Stimulated activated memory B cell treated with anti-CD40 and anti-IgM and Interleukin-4, amounts not matched to agents 10 μg/mL and 1 μg/mL and 100 μg/mL, for 72 hours (primary cell): ENCODE measurements around the gene KRTAP10-7.
A peak's percentile ranks its signal among the peaks of the same experiment; 100 is the strongest.
"Not testable (repeated sequence)": the region's sequence is repeated elsewhere in the genome, so short reads cannot be mapped to it uniquely, and the experiment has no call there.

Source experiments
- ATAC-seq: fragments of 150-1000 bp; cut with Tn5 transposase; 2 replicates; pipeline ENCODE4 v1.10.0; 2021
- H3K27ac Mint-ChIP-seq: one replicate; pipeline ENCODE4 v1.8.0; 2022; ENCODE audit warnings: mild to moderate bottlenecking, mixed read lengths
- H3K27me3 Mint-ChIP-seq: one replicate; pipeline ENCODE4 v1.8.0; 2022; ENCODE audit warnings: mixed read lengths
- H3K36me3 Mint-ChIP-seq: one replicate; pipeline ENCODE4 v1.8.0; 2022; ENCODE audit warnings: mixed read lengths
- H3K4me1 Mint-ChIP-seq: one replicate; pipeline ENCODE4 v1.8.0; 2022; ENCODE audit warnings: mixed read lengths
- H3K4me3 Mint-ChIP-seq: one replicate; pipeline ENCODE4 v1.8.0; 2022; ENCODE audit warnings: mild to moderate bottlenecking, moderate library complexity, mixed read lengths
- H3K9me3 Mint-ChIP-seq: one replicate; pipeline ENCODE4 v1.8.0; 2022; ENCODE audit warnings: mixed read lengths

The KRTAP10-7 gene

GRCh38 chr21:44610157-44610843, 9.9 kb downstream of the KRTAP10-7 start:
- not testable (repeated sequence) for H3K4me3 Mint-ChIP-seq, H3K27ac Mint-ChIP-seq, ATAC-seq, H3K4me1 Mint-ChIP-seq
- peaks cover 43% of the 10 kb centered on the region for H3K27me3 Mint-ChIP-seq
- peaks cover 28% of the 10 kb centered on the region for H3K36me3 Mint-ChIP-seq
- H3K9me3 Mint-ChIP-seq: peaks cover 34% of the 10 kb centered on the region

GRCh38 chr21:44611551-44611950, 11.2 kb downstream of the KRTAP10-7 start:
- peaks cover 32% of the 10 kb centered on the region for H3K9me3 Mint-ChIP-seq
- H3K27me3 Mint-ChIP-seq: peaks cover 45% of the 10 kb centered on the region
- no peak overlapping the region for H3K27ac Mint-ChIP-seq
- ATAC-seq: no peak
- no peak overlapping the region for H3K4me3 Mint-ChIP-seq
- H3K36me3 Mint-ChIP-seq: peaks cover 28% of the 10 kb centered on the region
- H3K4me1 Mint-ChIP-seq: no peaks in the 10 kb centered on the region

- no peak within 1 kb of the TSS for H3K4me3 Mint-ChIP-seq
- no peak within 1 kb of the TSS for H3K27ac Mint-ChIP-seq
- no peaks in the 10 kb centered on the region for H3K4me1 Mint-ChIP-seq
- H3K27me3 Mint-ChIP-seq: peaks cover 42% of the 10 kb centered on the region
- no peak for ATAC-seq
- H3K9me3 Mint-ChIP-seq: peaks cover 31% of the 10 kb centered on the region
- H3K36me3 Mint-ChIP-seq: peaks cover 28% of the 10 kb centered on the region
Measured at GRCh38 chr21:44612029-44612486, 11.7 kb downstream of the KRTAP10-7 start, which contains the start of gene KRTAP10-8. KRTAP10-8 (plus strand) TSS chr21:44612079; CDS start chr21:44612101, 22 bp downstream.

GRCh38 chr21:44612669-44613229, 12.4 kb downstream of the KRTAP10-7 start:
- ATAC-seq: no peak
- Mint-ChIP-seq H3K9me3 (peaks cover 31% of the 10 kb centered on the region), H3K36me3 (peaks cover 28% of the 10 kb centered on the region), H3K4me3 (no peak overlapping the region), H3K27ac (no peak overlapping the region), H3K27me3 (peaks cover 41% of the 10 kb centered on the region), H3K4me1 (no peaks in the 10 kb centered on the region)

- no peak for ATAC-seq
- Mint-ChIP-seq H3K4me1 (peaks cover 5% of the 10 kb centered on the region), H3K9me3 (peaks cover 33% of the 10 kb centered on the region), H3K4me3 (no peak overlapping the region), H3K27me3 (peaks cover 41% of the 10 kb centered on the region), H3K27ac (peak overlapping the region; percentile 45), H3K36me3 (peaks cover 29% of the 10 kb centered on the region)
Measured at GRCh38 chr21:44613386-44614155, 13.2 kb downstream of the KRTAP10-7 start.

- H3K27ac Mint-ChIP-seq: peak overlapping the region; percentile 45
- H3K9me3 Mint-ChIP-seq: peaks cover 30% of the 10 kb centered on the region
- peaks cover 41% of the 10 kb centered on the region for H3K27me3 Mint-ChIP-seq
- ATAC-seq: no peak
- peaks cover 29% of the 10 kb centered on the region for H3K36me3 Mint-ChIP-seq
- no peak overlapping the region for H3K4me3 Mint-ChIP-seq
- H3K4me1 Mint-ChIP-seq: peaks cover 11% of the 10 kb centered on the region
Measured at GRCh38 chr21:44614161-44614631, 13.8 kb downstream of the KRTAP10-7 start.

GRCh38 chr21:44614961-44615391, 14.6 kb downstream of the KRTAP10-7 start:
- H3K27me3 Mint-ChIP-seq: peaks cover 41% of the 10 kb centered on the region
- H3K4me3 Mint-ChIP-seq: no peak overlapping the region
- H3K9me3 Mint-ChIP-seq: peaks cover 30% of the 10 kb centered on the region
- ATAC-seq: no peak
- peaks cover 14% of the 10 kb centered on the region for H3K4me1 Mint-ChIP-seq
- no peak overlapping the region for H3K27ac Mint-ChIP-seq
- peaks cover 30% of the 10 kb centered on the region for H3K36me3 Mint-ChIP-seq

GRCh38 chr21:44615466-44615865, 15.1 kb downstream of the KRTAP10-7 start:
- ATAC-seq: no peak
- no peak overlapping the region for H3K4me3 Mint-ChIP-seq
- H3K27ac Mint-ChIP-seq: no peak overlapping the region
- H3K36me3 Mint-ChIP-seq: peaks cover 34% of the 10 kb centered on the region
- peaks cover 41% of the 10 kb centered on the region for H3K27me3 Mint-ChIP-seq
- H3K4me1 Mint-ChIP-seq: peaks cover 14% of the 10 kb centered on the region
- peaks cover 32% of the 10 kb centered on the region for H3K9me3 Mint-ChIP-seq

- H3K9me3 Mint-ChIP-seq: peaks cover 33% of the 10 kb centered on the region
- peaks cover 39% of the 10 kb centered on the region for H3K36me3 Mint-ChIP-seq
- H3K4me1 Mint-ChIP-seq: peaks cover 14% of the 10 kb centered on the region
- H3K4me3 Mint-ChIP-seq: no peak overlapping the region
- H3K27ac Mint-ChIP-seq: no peak overlapping the region
- peaks cover 41% of the 10 kb centered on the region for H3K27me3 Mint-ChIP-seq
- ATAC-seq: no peak
Measured at GRCh38 chr21:44615911-44616590, 15.7 kb downstream of the KRTAP10-7 start.

GRCh38 chr21:44616591-44616926, 16.2 kb downstream of the KRTAP10-7 start:
- H3K4me1 Mint-ChIP-seq: peaks cover 14% of the 10 kb centered on the region
- H3K9me3 Mint-ChIP-seq: peaks cover 29% of the 10 kb centered on the region
- ATAC-seq: no peak
- peaks cover 41% of the 10 kb centered on the region for H3K27me3 Mint-ChIP-seq
- H3K4me3 Mint-ChIP-seq: no peak overlapping the region
- H3K27ac Mint-ChIP-seq: no peak overlapping the region
- peaks cover 35% of the 10 kb centered on the region for H3K36me3 Mint-ChIP-seq

GRCh38 chr21:44617071-44617501, 16.7 kb downstream of the KRTAP10-7 start:
- H3K9me3 Mint-ChIP-seq: peaks cover 26% of the 10 kb centered on the region
- H3K4me1 Mint-ChIP-seq: peaks cover 14% of the 10 kb centered on the region
- H3K27ac Mint-ChIP-seq: no peak overlapping the region
- peaks cover 34% of the 10 kb centered on the region for H3K36me3 Mint-ChIP-seq
- no peak overlapping the region for H3K4me3 Mint-ChIP-seq
- ATAC-seq: no peak
- peaks cover 41% of the 10 kb centered on the region for H3K27me3 Mint-ChIP-seq

- Mint-ChIP-seq H3K4me3 (no peak overlapping the region), H3K27me3 (peaks cover 28% of the 10 kb centered on the region), H3K36me3 (peaks cover 26% of the 10 kb centered on the region), H3K4me1 (peaks cover 14% of the 10 kb centered on the region), H3K9me3 (peaks cover 27% of the 10 kb centered on the region), H3K27ac (peak overlapping the region; percentile 69)
- no peak for ATAC-seq
Measured at GRCh38 chr21:44618504-44618903, 18.1 kb downstream of the KRTAP10-7 start.

- ATAC-seq: no peak
- H3K4me1 Mint-ChIP-seq: peaks cover 14% of the 10 kb centered on the region
- H3K36me3 Mint-ChIP-seq: peaks cover 30% of the 10 kb centered on the region
- H3K27ac Mint-ChIP-seq: peak overlapping the region; percentile 69
- peaks cover 29% of the 10 kb centered on the region for H3K27me3 Mint-ChIP-seq
- H3K9me3 Mint-ChIP-seq: peaks cover 31% of the 10 kb centered on the region
- no peak overlapping the region for H3K4me3 Mint-ChIP-seq
Measured at GRCh38 chr21:44618909-44619308, 18.5 kb downstream of the KRTAP10-7 start.

GRCh38 chr21:44619886-44620285, 19.5 kb downstream of the KRTAP10-7 start:
- Mint-ChIP-seq H3K4me1 (peaks cover 14% of the 10 kb centered on the region), H3K36me3 (peaks cover 39% of the 10 kb centered on the region), H3K9me3 (peaks cover 39% of the 10 kb centered on the region), H3K4me3 (no peak overlapping the region), H3K27me3 (peaks cover 26% of the 10 kb centered on the region), H3K27ac (no peak overlapping the region)
- no peak for ATAC-seq

GRCh38 chr21:44623575-44623974, 23.2 kb downstream of the KRTAP10-7 start:
- Mint-ChIP-seq H3K4me1 (peaks cover 9% of the 10 kb centered on the region), H3K27ac (no peak overlapping the region), H3K36me3 (peaks cover 39% of the 10 kb centered on the region), H3K4me3 (no peak overlapping the region), H3K27me3 (peaks cover 36% of the 10 kb centered on the region), H3K9me3 (peaks cover 37% of the 10 kb centered on the region)
- ATAC-seq: no peak
